GM21737 (cell line): ENCODE measurements around the gene TFF3.

Source experiments
- ATAC-seq: cut with Tn5 transposase; IDR thresholded peaks from one replicate; pipeline ENCODE4 v1.9.1; 2021; ENCODE audit warnings: mild to moderate bottlenecking, moderate library complexity; ENCODE audit not compliant: unreplicated experiment

TFF3 gene

DNA sequence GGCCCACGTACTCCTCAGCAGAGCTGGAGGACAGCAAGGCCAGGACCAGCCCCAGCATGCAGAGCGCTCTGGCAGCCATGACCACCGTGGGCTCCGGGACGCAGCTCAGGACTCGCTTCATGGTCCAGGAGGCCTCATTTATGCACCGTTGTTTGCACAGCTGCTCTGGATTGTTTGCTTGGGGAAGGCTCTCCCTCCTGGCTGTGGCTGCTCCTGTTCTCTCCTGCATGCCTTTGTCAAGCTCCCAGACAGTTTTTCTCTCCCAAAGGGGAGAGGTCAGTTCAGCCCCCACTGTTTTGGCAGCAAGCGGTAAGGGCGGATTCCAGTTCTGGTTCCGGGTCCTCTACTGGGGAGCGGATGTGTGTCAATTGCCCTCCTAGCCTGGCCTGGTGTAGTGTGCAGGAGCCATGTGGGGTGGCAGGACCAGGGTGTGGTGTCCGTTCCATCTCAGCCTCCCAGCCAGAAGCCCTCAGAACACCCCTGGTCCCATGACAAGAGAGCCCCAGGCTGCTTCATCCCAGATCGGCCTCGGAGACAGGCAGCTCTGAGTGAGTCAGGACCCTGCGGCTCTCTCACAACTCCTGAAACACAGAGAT is at the start of gene TFF3:
TFF3 (minus strand) TSS at position 114 of the 596 bp plus-strand sequence; CDS start at position 79, 35 bp downstream.
- no peak for ATAC-seq

GRCh38 chr21:42364304-42364865 is 49.2 kb upstream of the TFF3 start:
- no peak for ATAC-seq

DNA sequence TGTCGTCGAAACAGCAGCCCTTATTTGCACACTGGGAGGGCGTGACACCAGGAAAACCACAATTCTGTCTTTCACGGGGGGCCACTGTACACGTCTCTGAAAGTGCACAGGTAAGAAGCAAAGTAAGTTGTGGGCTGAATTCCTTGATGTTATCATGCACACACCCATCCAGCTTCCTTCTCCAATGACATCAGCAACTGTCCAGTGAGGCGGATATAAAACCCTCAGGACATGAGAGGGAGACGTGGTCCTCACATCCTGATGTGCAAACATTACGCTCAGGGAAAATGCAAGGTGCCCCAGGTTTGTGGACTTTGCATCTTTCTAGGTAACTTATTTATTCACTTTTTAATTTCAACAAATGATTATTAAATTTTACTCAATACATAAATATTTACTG is 48.1 kb upstream of the TFF3 start:
- no peak for ATAC-seq

- ATAC-seq: no peak
Measured at GRCh38 chr21:42362700-42363099, 47.5 kb upstream of the TFF3 start.

DNA sequence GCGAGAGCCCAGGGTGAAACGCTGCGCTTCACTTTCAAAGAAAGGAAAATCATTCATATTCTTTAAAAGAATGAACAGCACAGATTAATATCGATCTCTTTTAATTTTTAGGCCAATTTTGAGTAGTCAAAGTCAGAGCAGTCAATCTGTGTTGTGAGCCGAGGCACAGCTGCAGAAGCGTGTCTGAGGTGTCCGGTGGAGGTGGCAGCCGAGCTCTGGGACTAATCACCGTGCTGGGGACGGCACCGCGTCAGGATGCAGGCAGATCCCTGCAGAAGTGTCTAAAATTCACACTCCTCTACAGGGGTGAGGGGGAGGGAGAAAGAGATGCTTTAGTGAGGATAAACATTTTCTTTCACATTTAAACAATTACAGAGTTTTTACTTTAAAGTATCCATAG is 47.0 kb upstream of the TFF3 start:
- ATAC-seq: no peak

DNA sequence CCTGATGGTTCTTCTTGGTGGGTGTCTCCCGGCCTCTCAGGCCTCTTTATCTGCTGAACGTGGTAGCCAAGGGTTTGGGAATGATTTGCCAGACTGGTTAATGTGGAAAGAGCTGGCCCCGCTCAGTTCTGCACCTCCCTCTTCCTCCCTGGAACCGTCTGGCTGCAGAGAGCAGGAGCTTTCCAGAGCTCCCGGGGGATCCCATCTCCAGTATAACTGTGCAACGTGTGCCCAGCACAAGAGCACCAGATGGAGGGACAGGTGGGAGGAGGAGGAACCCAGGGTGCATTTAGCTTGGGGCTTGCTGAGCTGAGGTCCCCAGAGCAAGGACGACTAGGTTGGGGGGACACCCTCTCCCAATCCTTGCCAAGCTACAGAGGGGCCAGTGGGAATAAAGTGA is 46.1 kb upstream of the TFF3 start:
- ATAC-seq: no peak

DNA sequence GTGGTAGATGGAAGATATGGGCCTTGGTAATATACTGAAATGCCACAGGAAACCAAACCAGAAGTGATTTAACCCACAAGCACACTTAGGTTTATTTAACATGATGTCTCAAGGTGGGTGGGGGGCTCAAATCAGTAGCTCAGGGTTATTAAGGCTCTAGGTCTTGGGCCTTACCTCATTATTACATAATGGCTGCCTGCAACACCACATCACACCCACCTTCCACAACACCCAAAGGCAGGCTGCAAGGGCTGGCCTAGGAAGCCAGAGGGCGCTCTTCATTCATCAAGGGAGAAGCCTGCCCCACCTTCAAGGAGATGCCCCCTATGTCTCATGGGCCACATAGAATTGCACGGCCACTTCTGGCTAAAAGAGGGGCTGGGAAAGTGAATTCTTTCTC is 45.1 kb upstream of the TFF3 start:
- ATAC-seq: no peak

DNA sequence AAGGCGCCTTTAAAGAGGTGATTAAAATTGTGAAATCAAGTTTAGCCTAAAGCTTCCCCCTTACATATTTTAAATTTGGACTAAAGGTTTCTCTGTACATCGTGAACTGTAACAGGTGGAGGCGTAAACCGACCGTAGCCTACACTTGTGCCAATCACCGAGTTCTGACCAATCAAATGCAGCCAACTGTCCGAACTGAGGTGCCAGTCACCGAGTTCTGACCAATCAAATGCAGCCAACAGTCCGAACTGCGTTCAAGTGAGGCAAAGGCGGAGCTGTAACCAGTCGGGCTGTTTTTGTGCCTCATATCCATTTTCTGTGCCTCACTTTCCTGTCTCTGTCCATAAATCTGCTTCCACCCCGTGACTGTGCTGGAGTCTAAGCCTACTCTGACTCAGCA is 43.7 kb upstream of the TFF3 start:
- ATAC-seq: no peak

GRCh38 chr21:42358261-42358660 is 43.1 kb upstream of the TFF3 start:
- no peak for ATAC-seq

- ATAC-seq: no peak
Measured at GRCh38 chr21:42357307-42357706, 42.1 kb upstream of the TFF3 start.

DNA sequence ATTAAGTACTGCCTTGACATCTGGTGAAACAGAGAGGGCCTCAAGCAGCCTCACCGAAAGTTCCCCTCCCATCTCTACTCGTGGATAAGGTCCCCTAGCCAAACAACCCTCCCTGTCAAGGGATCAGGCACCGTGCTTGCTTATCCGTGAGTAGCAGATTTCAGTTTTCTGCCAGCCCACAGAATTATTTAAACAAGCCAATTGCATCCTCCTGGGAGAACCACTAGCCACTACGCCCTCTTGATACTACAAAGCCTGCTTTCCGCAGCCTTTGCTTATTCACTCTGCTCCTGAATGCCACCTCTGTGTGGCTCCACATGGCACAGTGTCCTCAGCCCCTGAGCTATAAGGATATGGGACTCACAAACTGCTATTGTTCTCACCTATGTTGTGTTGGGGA is 41.4 kb upstream of the TFF3 start:
- ATAC-seq: no peak

GRCh38 chr21:42356046-42356445 is 40.8 kb upstream of the TFF3 start:
- no peak for ATAC-seq

GRCh38 chr21:42353623-42354022 is 38.4 kb upstream of the TFF3 start:
- ATAC-seq: no peak

GRCh38 chr21:42352441-42353095 is 37.4 kb upstream of the TFF3 start:
- ATAC-seq: no peak

- no peak for ATAC-seq
Measured at GRCh38 chr21:42351626-42352440, 36.6 kb upstream of the TFF3 start.

GRCh38 chr21:42350927-42351426 is 35.8 kb upstream of the TFF3 start, which contains the start of gene TFF2:
TSS of gene TFF2 (minus strand) at chr21:42350994. CDS start at chr21:42350957, 37 bp downstream.
- no peak for ATAC-seq

- no peak for ATAC-seq
Measured at GRCh38 chr21:42350318-42350910, 35.2 kb upstream of the TFF3 start.

- ATAC-seq: no peak
Measured at GRCh38 chr21:42349420-42350317, 34.5 kb upstream of the TFF3 start.

- ATAC-seq: no peak
Measured at GRCh38 chr21:42348762-42349161, 33.6 kb upstream of the TFF3 start.
